ENCODE data around the gene PTPRT. TPM values are rescaled to one million over a fixed set of nuclear protein-coding genes. Genes with fewer than 3 reads are reported as not detected.

Gene PTPRT
- total and polyA plus RNA-seq, 2 of the 4 experiments (the other 2 are of a cell fraction): not detected

- dilution Hi-C loops (cut with HindIII; ENCODE audit: low sequenced_read_pairs, unreplicated experiment): no loop called here
These were observed 996.6 kb downstream of the PTPRT start for GRCh38 chr20:42193119-42193518.

More at GRCh38 chr20:42193119-42193518, 996.6 kb downstream of the PTPRT start:
- Histone ChIP-seq H4K5ac (ENCODE audit: low read depth, low read length) (no peak overlapping the region), H2BK120ac (ENCODE audit: low read depth, low read length) (no peak overlapping the region), H4K20me1 (ENCODE audit: insufficient read depth, low read length) (no peaks in the 10 kb centered on the region), H3K9me3 (ENCODE audit: control insufficient read depth, insufficient read depth, low read length) (peaks cover 17% of the 10 kb centered on the region), H2AFZ (replicated peaks; ENCODE audit: low read length, poor library complexity) (no peak overlapping the region), H4K91ac (ENCODE audit: insufficient read depth, low read depth, low read length) (no peak overlapping the region), H3K4ac (ENCODE audit: low read depth, low read length) (no peak overlapping the region), H2BK15ac (ENCODE audit: low read depth, low read length) (no peak overlapping the region), H3K9me1 (ENCODE audit: insufficient read depth, low read length) (no peaks in the 10 kb centered on the region), H3K27me3 (ENCODE audit: control insufficient read depth, insufficient read depth, low read length) (no peaks in the 10 kb centered on the region), H3K27ac (ENCODE audit: insufficient read depth, low read length) (no peak overlapping the region), H2AK9ac (replicated peaks; ENCODE audit: low read depth, low read length, poor library complexity) (no peak overlapping the region), H2BK20ac (ENCODE audit: low read depth, low read length) (no peak overlapping the region), H2AK5ac (ENCODE audit: low read depth, low read length) (no peak overlapping the region), H3K4me1 (ENCODE audit: control insufficient read depth, insufficient read depth, low read length) (no peaks in the 10 kb centered on the region), H3K79me1 (ENCODE audit: low read depth in 1 of 2, low read length in 2 of 2) (no peaks in the 10 kb centered on the region), H4K8ac (ENCODE audit: low read depth in 2 of 2, low read length in 2 of 2) (no peak overlapping the region), H3K4me3 (ENCODE audit: insufficient read depth, low read depth, low read length) (no peak overlapping the region), H3K18ac (ENCODE audit: low read depth, low read length) (no peak overlapping the region), H3K36me3 (ENCODE audit: control insufficient read depth, insufficient read depth, low read length) (no peaks in the 10 kb centered on the region), H3K4me2 (ENCODE audit: low read depth, low read length) (no peak overlapping the region), H3K9ac (ENCODE audit: low read depth, low read length) (no peak overlapping the region), H3K56ac (ENCODE audit: extremely low read depth, insufficient read depth, low read length) (no peak overlapping the region), H3K23ac (ENCODE audit: low read depth, low read length) (no peak overlapping the region), H2BK5ac (ENCODE audit: low read depth, low read length, poor library complexity, severe bottlenecking) (no peak overlapping the region), H3K14ac (replicated peaks; ENCODE audit: low read depth, low read length) (no peak overlapping the region)
- ChIA-PET CTCF (no interaction called here), POLR2A (ENCODE audit: unreplicated experiment) (no interaction called here)
- no CpG with 5 or more reads among the region's 2 CpGs for WGBS, 2 experiments (ENCODE audit: extremely low coverage in 2 of 2, insufficient read length in 1 of 2)
- DNase-seq: no peak
- in situ Hi-C loops (cut with MboI; ENCODE audit: low sequenced_read_pairs) (no loop called here), intact Hi-C loops (cut with micrococcal nuclease) (no loop called here)
- no TSS peak for BruUV-seq (replicated peaks)
- TF ChIP-seq NFE2L2 (IDR thresholded peaks at IDR 0.05; ENCODE audit: low read depth, low read length) (no peak), CTCF (conservative IDR thresholded peaks at IDR 0.05; ENCODE audit: low read depth, low read length) (no peak), BHLHE40 (IDR thresholded peaks at IDR 0.05; ENCODE audit: low read depth, low read length) (no peak), RFX5 (IDR thresholded peaks at IDR 0.05; ENCODE audit: low read depth, low read length) (no peak), SMC3 (IDR thresholded peaks at IDR 0.05; ENCODE audit: low read depth, low read length) (no peak), RCOR1 (IDR thresholded peaks at IDR 0.05; ENCODE audit: insufficient replicate concordance, low read length) (no peak), MXI1 (IDR thresholded peaks at IDR 0.05; ENCODE audit: borderline replicate concordance, low read depth, low read length) (no peak), MAFK (IDR thresholded peaks at IDR 0.05; ENCODE audit: low read depth, low read length) (no peak), ELK1 (IDR thresholded peaks at IDR 0.05; ENCODE audit: borderline replicate concordance, low read depth, low read length) (no peak), CHD1 (IDR thresholded peaks at IDR 0.05; ENCODE audit: low read depth, low read length) (no peak)
- no peak for ATAC-seq (ENCODE audit: low read depth)

Measured in IMR-90 (cell line).